Measurements from ENCODE around the gene TCEANC.
"Not testable (repeated sequence)": the region's sequence is repeated elsewhere in the genome, so short reads cannot be mapped to it uniquely, and the experiment has no call there.

Gene TCEANC

GRCh38 chrX:13652850-13653693 is at the start of gene TCEANC:
Gene TCEANC (plus strand): TSS chrX:13653141. CDS start chrX:13662509, 9,368 bp downstream.
- H3K4me3 ChIP-seq (ENCODE audit: low read depth, low read length): peak within 1 kb of the TSS; percentile 60

- H3K4me3 ChIP-seq (ENCODE audit: low read depth, low read length): no peak overlapping the region
Observed at GRCh38 chrX:13605611-13606010, 47.3 kb upstream of the TCEANC start.

GRCh38 chrX:13607331-13607995 is 45.5 kb upstream of the TCEANC start:
- H3K4me3 ChIP-seq (ENCODE audit: low read depth, low read length): no peak overlapping the region

GRCh38 chrX:13607996-13608365 is 45.0 kb upstream of the TCEANC start:
- H3K4me3 ChIP-seq (ENCODE audit: low read depth, low read length): no peak overlapping the region

GRCh38 chrX:13614154-13614553 is 38.8 kb upstream of the TCEANC start:
- no peak overlapping the region for H3K4me3 ChIP-seq (ENCODE audit: low read depth, low read length)

GRCh38 chrX:13620207-13620606 is 32.7 kb upstream of the TCEANC start:
- no peak overlapping the region for H3K4me3 ChIP-seq (ENCODE audit: low read depth, low read length)

GRCh38 chrX:13622401-13622964 is 30.5 kb upstream of the TCEANC start:
- no peak overlapping the region for H3K4me3 ChIP-seq (ENCODE audit: low read depth, low read length)

GRCh38 chrX:13627306-13627705 is 25.6 kb upstream of the TCEANC start:
- no peak overlapping the region for H3K4me3 ChIP-seq (ENCODE audit: low read depth, low read length)

GRCh38 chrX:13637224-13637623 is 15.7 kb upstream of the TCEANC start:
- not testable (repeated sequence) for H3K4me3 ChIP-seq (ENCODE audit: low read depth, low read length)

- no peak overlapping the region for H3K4me3 ChIP-seq (ENCODE audit: low read depth, low read length)
Observed at GRCh38 chrX:13638021-13638420, 14.9 kb upstream of the TCEANC start.

- H3K4me3 ChIP-seq (ENCODE audit: low read depth, low read length): no peak overlapping the region
Observed at GRCh38 chrX:13638826-13639225, 14.1 kb upstream of the TCEANC start.

- not testable (repeated sequence) for H3K4me3 ChIP-seq (ENCODE audit: low read depth, low read length)
Observed at GRCh38 chrX:13641684-13642083, 11.3 kb upstream of the TCEANC start.

GRCh38 chrX:13645464-13646153 is 7.3 kb upstream of the TCEANC start:
- H3K4me3 ChIP-seq (ENCODE audit: low read depth, low read length): no peak overlapping the region

- H3K4me3 ChIP-seq (ENCODE audit: low read depth, low read length): no peak overlapping the region
Observed at GRCh38 chrX:13646154-13646549, 6.8 kb upstream of the TCEANC start.

- no peak overlapping the region for H3K4me3 ChIP-seq (ENCODE audit: low read depth, low read length)
Observed at GRCh38 chrX:13647709-13648212, 5.2 kb upstream of the TCEANC start.

GRCh38 chrX:13648336-13648735 is 4.6 kb upstream of the TCEANC start:
- H3K4me3 ChIP-seq (ENCODE audit: low read depth, low read length): not testable (repeated sequence)

GRCh38 chrX:13649838-13650237 is 3.1 kb upstream of the TCEANC start:
- no peak overlapping the region for H3K4me3 ChIP-seq (ENCODE audit: low read depth, low read length)

GRCh38 chrX:13650318-13650717 is 2.6 kb upstream of the TCEANC start:
- no peak overlapping the region for H3K4me3 ChIP-seq (ENCODE audit: low read depth, low read length)

- no peak overlapping the region for H3K4me3 ChIP-seq (ENCODE audit: low read depth, low read length)
Observed at GRCh38 chrX:13651150-13651549, 1.8 kb upstream of the TCEANC start.

- peak overlapping the region; percentile 35 for H3K4me3 ChIP-seq (ENCODE audit: low read depth, low read length)
Observed at GRCh38 chrX:13652287-13652793, 601 bp upstream of the TCEANC start.

- peak overlapping the region; percentile 60 for H3K4me3 ChIP-seq (ENCODE audit: low read depth, low read length)
Observed at GRCh38 chrX:13654116-13654515, 1.2 kb downstream of the TCEANC start.

All from iPS-11a (cell line).